Measurements from ENCODE around the gene FAM3C.

DNA sequence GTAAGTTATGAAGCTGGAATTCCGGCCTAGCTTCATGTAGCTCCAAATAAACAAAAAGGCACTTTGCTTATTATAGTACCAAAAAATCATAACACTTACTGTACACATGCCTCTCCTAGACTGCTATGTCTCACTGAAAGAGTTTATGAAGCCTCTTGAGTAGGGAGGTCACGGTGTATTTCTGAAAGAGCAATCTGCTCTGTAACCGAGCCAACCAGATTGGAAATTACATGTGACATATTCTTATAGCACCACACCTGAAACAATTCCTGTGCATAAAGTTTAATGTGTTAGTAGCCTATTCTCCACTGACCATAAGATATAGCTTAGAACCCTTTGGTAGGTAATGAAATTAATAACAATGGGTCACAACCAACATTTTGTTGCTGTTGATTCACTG, 1.3 kb upstream of the FAM3C start:
- no peak for TF ChIP-seq POLR2A (IDR thresholded peaks at IDR 0.05; ENCODE audit: borderline replicate concordance, extremely low read depth, insufficient read depth, insufficient read length)
- TF ChIP-seq, protein P1, sequence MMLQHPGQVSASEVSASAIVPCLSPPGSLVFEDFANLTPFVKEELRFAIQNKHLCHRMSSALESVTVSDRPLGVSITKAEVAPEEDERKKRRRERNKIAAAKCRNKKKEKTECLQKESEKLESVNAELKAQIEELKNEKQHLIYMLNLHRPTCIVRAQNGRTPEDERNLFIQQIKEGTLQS (IDR thresholded peaks at IDR 0.05): no peak
